ENCODE measurements around the gene ATP1A1.

Gene ATP1A1

DNA sequence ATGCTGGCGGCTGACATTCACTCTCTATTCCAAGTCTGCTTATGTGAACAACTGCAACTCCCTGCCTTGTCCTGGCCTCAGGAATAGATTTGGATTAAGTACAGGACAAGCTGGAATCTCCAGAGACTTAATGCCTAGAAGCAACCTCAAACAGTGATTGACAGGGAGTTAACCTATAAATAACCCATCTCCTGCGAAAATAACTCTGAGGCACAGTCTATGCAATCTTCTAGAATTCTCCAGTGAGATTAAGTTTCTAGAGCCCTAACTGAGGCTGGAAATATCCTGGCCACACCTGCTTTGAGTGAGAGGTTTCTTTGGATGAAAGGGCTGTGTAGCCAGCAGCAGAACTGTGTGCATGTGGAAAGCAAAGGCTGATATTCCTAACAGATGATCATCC, 25.3 kb upstream of the ATP1A1 start:
- TF ChIP-seq ARNTL (CRISPR knock-in tag; IDR thresholded peaks at IDR 0.05; ENCODE audit: borderline replicate concordance, low read depth): no peak
- no peak for TF ChIP-seq ZC3H10 (CRISPR knock-in tag; IDR thresholded peaks at IDR 0.05)
- no peak for TF ChIP-seq GLIS3 (CRISPR knock-in tag; IDR thresholded peaks at IDR 0.05)
- TF ChIP-seq ISL1 (CRISPR knock-in tag; IDR thresholded peaks at IDR 0.05): no peak
- TF ChIP-seq, protein P1, sequence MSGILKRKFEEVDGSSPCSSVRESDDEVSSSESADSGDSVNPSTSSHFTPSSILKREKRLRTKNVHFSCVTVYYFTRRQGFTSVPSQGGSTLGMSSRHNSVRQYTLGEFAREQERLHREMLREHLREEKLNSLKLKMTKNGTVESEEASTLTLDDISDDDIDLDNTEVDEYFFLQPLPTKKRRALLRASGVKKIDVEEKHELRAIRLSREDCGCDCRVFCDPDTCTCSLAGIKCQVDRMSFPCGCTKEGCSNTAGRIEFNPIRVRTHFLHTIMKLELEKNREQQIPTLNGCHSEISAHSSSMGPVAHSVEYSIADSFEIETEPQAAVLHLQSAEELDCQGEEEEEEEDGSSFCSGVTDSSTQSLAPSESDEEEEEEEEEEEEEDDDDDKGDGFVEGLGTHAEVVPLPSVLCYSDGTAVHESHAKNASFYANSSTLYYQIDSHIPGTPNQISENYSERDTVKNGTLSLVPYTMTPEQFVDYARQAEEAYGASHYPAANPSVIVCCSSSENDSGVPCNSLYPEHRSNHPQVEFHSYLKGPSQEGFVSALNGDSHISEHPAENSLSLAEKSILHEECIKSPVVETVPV (CRISPR knock-in tag; IDR thresholded peaks at IDR 0.05): no peak
- TF ChIP-seq PPARA (CRISPR knock-in tag; IDR thresholded peaks at IDR 0.05; ENCODE audit: borderline replicate concordance): no peak
- TF ChIP-seq ESRRG (CRISPR knock-in tag; IDR thresholded peaks at IDR 0.05): no peak
- ATAC-seq: no peak

DNA sequence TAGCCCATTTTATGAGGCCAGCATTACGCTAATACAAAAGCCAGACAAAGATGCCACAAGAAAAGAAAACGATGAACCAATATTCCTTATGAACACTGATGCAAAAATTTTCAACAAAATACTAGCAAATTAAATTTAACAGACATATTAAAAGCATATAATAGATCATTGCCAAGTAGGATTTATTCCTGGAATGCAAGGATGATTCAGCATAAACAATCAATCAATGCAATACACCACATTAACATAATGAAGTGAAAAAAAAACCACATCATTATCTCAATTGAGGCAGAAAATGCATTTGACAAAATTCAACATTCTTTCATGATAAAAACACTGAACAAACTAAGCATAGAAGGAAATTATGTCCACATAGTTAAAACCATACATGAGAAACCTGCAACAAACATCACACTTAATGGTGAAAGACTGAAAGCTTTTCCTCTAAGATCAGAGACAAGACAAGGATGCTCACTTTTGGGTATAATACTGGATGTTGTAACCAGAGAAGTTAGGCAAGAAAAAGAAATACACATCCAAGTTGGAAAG, 22.9 kb upstream of the ATP1A1 start:
- TF ChIP-seq RARB (CRISPR knock-in tag; IDR thresholded peaks at IDR 0.05) (no peak), ISL1 (CRISPR knock-in tag; IDR thresholded peaks at IDR 0.05) (peak; percentile 84)
- no peak for ATAC-seq

DNA sequence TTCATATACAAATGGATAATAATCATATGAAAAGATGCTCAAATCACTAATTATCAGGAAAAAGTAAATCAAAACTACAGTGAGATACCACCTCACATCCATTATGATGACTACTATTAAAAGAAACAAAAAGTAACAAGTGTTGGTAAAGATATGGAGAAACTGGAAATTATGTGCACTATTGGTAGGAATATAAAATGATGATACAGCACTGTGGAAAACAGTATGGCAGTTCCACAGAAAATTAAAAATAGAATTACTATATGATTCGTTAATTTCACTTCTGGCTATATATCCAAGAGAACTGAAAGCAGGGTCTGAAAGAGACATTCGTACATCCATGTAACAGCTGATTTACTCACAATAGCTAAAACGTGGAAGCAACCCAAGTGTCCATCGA, 21.1 kb upstream of the ATP1A1 start:
- ATAC-seq: no peak
- TF ChIP-seq TCF4 (CRISPR knock-in tag; IDR thresholded peaks at IDR 0.05; ENCODE audit: borderline replicate concordance): no peak
- no peak for TF ChIP-seq ARNTL (CRISPR knock-in tag; IDR thresholded peaks at IDR 0.05; ENCODE audit: borderline replicate concordance, low read depth)
- TF ChIP-seq PPARA (CRISPR knock-in tag; IDR thresholded peaks at IDR 0.05; ENCODE audit: borderline replicate concordance): no peak
- TF ChIP-seq ESRRG (CRISPR knock-in tag; IDR thresholded peaks at IDR 0.05): no peak
- TF ChIP-seq, protein P2, sequence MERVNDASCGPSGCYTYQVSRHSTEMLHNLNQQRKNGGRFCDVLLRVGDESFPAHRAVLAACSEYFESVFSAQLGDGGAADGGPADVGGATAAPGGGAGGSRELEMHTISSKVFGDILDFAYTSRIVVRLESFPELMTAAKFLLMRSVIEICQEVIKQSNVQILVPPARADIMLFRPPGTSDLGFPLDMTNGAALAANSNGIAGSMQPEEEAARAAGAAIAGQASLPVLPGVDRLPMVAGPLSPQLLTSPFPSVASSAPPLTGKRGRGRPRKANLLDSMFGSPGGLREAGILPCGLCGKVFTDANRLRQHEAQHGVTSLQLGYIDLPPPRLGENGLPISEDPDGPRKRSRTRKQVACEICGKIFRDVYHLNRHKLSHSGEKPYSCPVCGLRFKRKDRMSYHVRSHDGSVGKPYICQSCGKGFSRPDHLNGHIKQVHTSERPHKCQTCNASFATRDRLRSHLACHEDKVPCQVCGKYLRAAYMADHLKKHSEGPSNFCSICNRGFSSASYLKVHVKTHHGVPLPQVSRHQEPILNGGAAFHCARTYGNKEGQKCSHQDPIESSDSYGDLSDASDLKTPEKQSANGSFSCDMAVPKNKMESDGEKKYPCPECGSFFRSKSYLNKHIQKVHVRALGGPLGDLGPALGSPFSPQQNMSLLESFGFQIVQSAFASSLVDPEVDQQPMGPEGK (CRISPR knock-in tag; IDR thresholded peaks at IDR 0.05; ENCODE audit: borderline replicate concordance): no peak
- no peak for TF ChIP-seq ZFP30 (CRISPR knock-in tag; IDR thresholded peaks at IDR 0.05)
- TF ChIP-seq, protein P3, sequence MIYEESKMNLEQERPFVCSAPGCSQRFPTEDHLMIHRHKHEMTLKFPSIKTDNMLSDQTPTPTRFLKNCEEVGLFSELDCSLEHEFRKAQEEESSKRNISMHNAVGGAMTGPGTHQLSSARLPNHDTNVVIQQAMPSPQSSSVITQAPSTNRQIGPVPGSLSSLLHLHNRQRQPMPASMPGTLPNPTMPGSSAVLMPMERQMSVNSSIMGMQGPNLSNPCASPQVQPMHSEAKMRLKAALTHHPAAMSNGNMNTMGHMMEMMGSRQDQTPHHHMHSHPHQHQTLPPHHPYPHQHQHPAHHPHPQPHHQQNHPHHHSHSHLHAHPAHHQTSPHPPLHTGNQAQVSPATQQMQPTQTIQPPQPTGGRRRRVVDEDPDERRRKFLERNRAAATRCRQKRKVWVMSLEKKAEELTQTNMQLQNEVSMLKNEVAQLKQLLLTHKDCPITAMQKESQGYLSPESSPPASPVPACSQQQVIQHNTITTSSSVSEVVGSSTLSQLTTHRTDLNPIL (CRISPR knock-in tag; IDR thresholded peaks at IDR 0.05; ENCODE audit: low read depth): no peak
- no peak for TF ChIP-seq ZNF565 (CRISPR knock-in tag; conservative IDR thresholded peaks at IDR 0.05; ENCODE audit: low read depth)

DNA sequence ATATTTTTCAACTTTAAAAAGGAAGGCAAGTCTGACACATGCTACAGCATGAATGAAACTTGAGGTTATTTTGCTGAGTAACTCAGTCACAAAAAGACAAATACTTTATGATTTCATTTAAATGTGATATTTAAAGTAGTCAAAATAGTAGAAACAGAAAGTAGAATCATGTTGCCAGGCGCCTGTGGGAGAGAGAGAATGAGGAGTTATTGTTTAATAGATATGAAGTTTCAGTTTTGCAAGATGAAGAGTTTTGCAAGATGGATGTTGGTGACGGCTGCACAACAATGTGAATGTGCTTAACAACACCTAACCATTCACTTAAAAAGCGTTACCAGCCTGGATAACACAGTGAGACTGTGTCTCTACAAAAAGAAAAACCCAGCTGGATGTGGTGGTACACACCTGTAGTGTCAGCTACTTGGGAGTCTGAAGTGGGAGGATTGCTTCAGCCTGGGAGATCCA, 20.7 kb upstream of the ATP1A1 start:
- TF ChIP-seq, protein P3 (CRISPR knock-in tag; IDR thresholded peaks at IDR 0.05; ENCODE audit: low read depth): no peak
- ATAC-seq: no peak

DNA sequence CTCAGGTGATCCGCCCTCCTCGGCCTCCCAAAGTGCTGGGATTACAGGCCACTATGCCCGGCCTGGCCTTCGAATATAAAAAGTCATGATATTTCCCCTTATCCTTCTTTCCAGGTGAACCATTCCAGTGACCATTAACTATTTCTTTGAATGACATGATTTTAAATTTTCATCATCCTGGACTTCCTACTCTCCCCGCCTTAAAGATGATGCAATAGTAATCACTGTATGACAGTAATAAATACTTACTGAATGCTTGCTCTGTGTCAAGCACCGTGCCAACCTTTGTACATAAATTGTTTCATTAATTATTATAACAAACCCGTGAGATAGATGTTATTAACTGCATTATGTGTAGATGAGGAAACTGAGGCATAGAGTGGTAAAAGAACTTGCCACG, 19.9 kb upstream of the ATP1A1 start:
- TF ChIP-seq ZNF8 (CRISPR knock-in tag; IDR thresholded peaks at IDR 0.05): no peak
- no peak for ATAC-seq

DNA sequence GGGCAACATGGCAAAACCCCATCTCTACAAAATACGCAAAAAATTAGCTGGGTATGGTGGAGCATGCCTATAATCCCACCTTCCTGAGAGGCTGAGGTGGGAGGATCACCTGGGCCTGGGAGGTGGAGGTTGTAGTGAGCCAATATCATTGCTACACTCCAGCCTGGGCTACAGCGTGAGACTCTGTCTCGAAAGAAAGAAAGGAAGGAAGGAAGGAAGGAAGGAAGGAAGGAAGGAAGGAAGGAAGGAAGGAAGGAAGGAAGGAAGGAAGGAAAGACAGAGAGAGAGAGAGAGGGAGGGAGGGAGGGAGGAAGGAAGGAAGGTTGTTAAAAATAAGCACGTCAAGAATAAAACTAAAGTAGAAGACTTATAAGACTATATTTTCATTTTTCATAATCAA, 17.0 kb upstream of the ATP1A1 start:
- ATAC-seq: no peak
- TF ChIP-seq, protein P2 (CRISPR knock-in tag; IDR thresholded peaks at IDR 0.05; ENCODE audit: borderline replicate concordance): no peak
- TF ChIP-seq TCF4 (CRISPR knock-in tag; IDR thresholded peaks at IDR 0.05; ENCODE audit: borderline replicate concordance): no peak
- no peak for TF ChIP-seq CSDC2 (CRISPR knock-in tag; IDR thresholded peaks at IDR 0.05)
- TF ChIP-seq ISL1 (CRISPR knock-in tag; IDR thresholded peaks at IDR 0.05): no peak
- TF ChIP-seq ZFP30 (CRISPR knock-in tag; IDR thresholded peaks at IDR 0.05): no peak
- no peak for TF ChIP-seq TOX (CRISPR knock-in tag; IDR thresholded peaks at IDR 0.05; ENCODE audit: borderline replicate concordance)
- TF ChIP-seq, protein P1 (CRISPR knock-in tag; IDR thresholded peaks at IDR 0.05): no peak
- no peak for TF ChIP-seq ZNF565 (CRISPR knock-in tag; conservative IDR thresholded peaks at IDR 0.05; ENCODE audit: low read depth)
- TF ChIP-seq, protein P3 (CRISPR knock-in tag; IDR thresholded peaks at IDR 0.05; ENCODE audit: low read depth): no peak
- no peak for TF ChIP-seq SNAI2 (CRISPR knock-in tag; IDR thresholded peaks at IDR 0.05)
- TF ChIP-seq ZC3H10 (CRISPR knock-in tag; IDR thresholded peaks at IDR 0.05): no peak
- TF ChIP-seq RARB (CRISPR knock-in tag; IDR thresholded peaks at IDR 0.05): no peak
